HFF-Myc (cell line): Measurements from ENCODE around the gene ZNF341.

ENCODE experiments used
- DNase-seq: peaks from one replicate; pipeline ENCODE4 v3.0.0-alpha.2; 2011; ENCODE audit warnings: low read depth; ENCODE audit errors: extremely low read depth
- H3K4me3 ChIP-seq: replicated peaks from 2 replicates; pipeline ENCODE4 v1.5.1; 2011; ENCODE audit warnings: low read depth, mild to moderate bottlenecking, control low read depth, low read length
- CTCF ChIP-seq: IDR thresholded peaks from 2 replicates; pipeline ENCODE4 v1.5.1; 2012; ENCODE audit warnings: mild to moderate bottlenecking, low read depth, low read length, control low read depth; ENCODE audit errors: missing control alignments

ZNF341 gene

GRCh38 chr20:33832103-33832804 is 100.5 kb downstream of the ZNF341 start:
- no peak for TF ChIP-seq CTCF
- DNase-seq = no peak
- H3K4me3 ChIP-seq = no peak overlapping the region

- no peak for TF ChIP-seq CTCF
- no peak overlapping the region for H3K4me3 ChIP-seq
- DNase-seq = no peak
Observed at GRCh38 chr20:33833333-33833732, 101.5 kb downstream of the ZNF341 start.

GRCh38 chr20:33835615-33836172 is 103.9 kb downstream of the ZNF341 start:
- no peak for DNase-seq
- no peak for TF ChIP-seq CTCF
- H3K4me3 ChIP-seq = no peak overlapping the region

- no peak overlapping the region for H3K4me3 ChIP-seq
- no peak for DNase-seq
- TF ChIP-seq CTCF = no peak
Observed at GRCh38 chr20:33836277-33836676, 104.5 kb downstream of the ZNF341 start.

GRCh38 chr20:33837096-33837830 is 105.5 kb downstream of the ZNF341 start:
- TF ChIP-seq CTCF = no peak
- DNase-seq = no peak
- H3K4me3 ChIP-seq = no peak overlapping the region

- no peak for DNase-seq
- TF ChIP-seq CTCF = no peak
- H3K4me3 ChIP-seq = no peak overlapping the region
Observed at GRCh38 chr20:33838035-33838864, 106.5 kb downstream of the ZNF341 start.
